ENCODE measurements around the gene ARHGAP22. TPM values are rescaled to one million over a fixed set of nuclear protein-coding genes. Genes with fewer than 3 reads are reported as not detected.

Gene ARHGAP22
- total RNA-seq, 6 donors from 2014 or later: 1.4 to 25.1 (median 7.1) TPM

GRCh38 chr10:48517482-48517881 lies 87.4 kb downstream of the ARHGAP22 start:
- Histone ChIP-seq H3K27me3 (peaks cover 0 to 4% (median 1%) of the 10 kb centered on the region in 4 donors), H3K27ac (no peak overlapping the region), H3K9me3 (peaks cover 0 to 14% (median 9%) of the 10 kb centered on the region in 4 donors), H3K4me3 (no peak overlapping the region), H3K4me1 (no peaks in the 10 kb centered on the region), H3K36me3 (no peaks in the 10 kb centered on the region)
- WGBS, 2 donors: 75 to 85% methylated on average over 3 to 9 of the region's 9 CpGs
- no peak for TF ChIP-seq CTCF (IDR thresholded peaks at IDR 0.05)
- TF ChIP-seq EP300 (IDR thresholded peaks at IDR 0.05): no peak
- TF ChIP-seq POLR2A (IDR thresholded peaks at IDR 0.05): no peak
- TF ChIP-seq POLR2AphosphoS5 (IDR thresholded peaks at IDR 0.05): no peak
- peak in 1 of 2 donors; percentile 32 for ATAC-seq (ENCODE audit: low FRiP score in 2 of 2)
- DNase-seq: no peak

GRCh38 chr10:48516911-48517310 lies 88.0 kb downstream of the ARHGAP22 start:
- no peak for ATAC-seq (ENCODE audit: low FRiP score in 2 of 2)
- H3K9me3 ChIP-seq: peaks cover 0 to 14% (median 9%) of the 10 kb centered on the region in 4 donors
- H3K27ac ChIP-seq: no peak overlapping the region
- no peaks in the 10 kb centered on the region for H3K36me3 ChIP-seq
- peaks cover 0 to 4% (median 0%) of the 10 kb centered on the region in 4 donors for H3K27me3 ChIP-seq
- TF ChIP-seq EP300 (IDR thresholded peaks at IDR 0.05) (no peak), POLR2A (IDR thresholded peaks at IDR 0.05) (no peak), POLR2AphosphoS5 (IDR thresholded peaks at IDR 0.05) (no peak), CTCF (IDR thresholded peaks at IDR 0.05) (no peak)
- H3K4me3 ChIP-seq: no peak overlapping the region
- WGBS, 2 donors: 81 to 90% methylated on average over 3 of the region's 3 CpGs
- H3K4me1 ChIP-seq: no peaks in the 10 kb centered on the region
- DNase-seq: no peak

GRCh38 chr10:48514916-48515315 lies 90.0 kb downstream of the ARHGAP22 start:
- peaks cover 0 to 14% (median 9%) of the 10 kb centered on the region in 4 donors for H3K9me3 ChIP-seq
- TF ChIP-seq EP300 (IDR thresholded peaks at IDR 0.05): no peak
- TF ChIP-seq CTCF (IDR thresholded peaks at IDR 0.05): no peak
- TF ChIP-seq POLR2A (IDR thresholded peaks at IDR 0.05): no peak
- TF ChIP-seq POLR2AphosphoS5 (IDR thresholded peaks at IDR 0.05): no peak
- no peaks in the 10 kb centered on the region for H3K36me3 ChIP-seq
- no peak overlapping the region for H3K4me3 ChIP-seq
- WGBS, 2 donors: 84 to 85% methylated on average over 1 of the region's 1 CpG
- H3K4me1 ChIP-seq: no peaks in the 10 kb centered on the region
- H3K27ac ChIP-seq: no peak overlapping the region
- ATAC-seq (ENCODE audit: low FRiP score in 2 of 2): no peak
- H3K27me3 ChIP-seq: peaks cover 0 to 4% (median 0%) of the 10 kb centered on the region in 4 donors
- DNase-seq: no peak

- 88 to 100% methylated on average over 1 of the region's 1 CpG for WGBS, 2 donors
- TF ChIP-seq POLR2AphosphoS5 (IDR thresholded peaks at IDR 0.05) (no peak), POLR2A (IDR thresholded peaks at IDR 0.05) (no peak), CTCF (IDR thresholded peaks at IDR 0.05) (no peak), EP300 (IDR thresholded peaks at IDR 0.05) (no peak)
- peaks cover 0 to 14% (median 9%) of the 10 kb centered on the region in 4 donors for H3K9me3 ChIP-seq
- no peak for DNase-seq
- no peak overlapping the region for H3K27ac ChIP-seq
- peaks cover 0 to under 1% (median 0%) of the 10 kb centered on the region in 4 donors for H3K27me3 ChIP-seq
- no peak overlapping the region for H3K4me3 ChIP-seq
- no peaks in the 10 kb centered on the region for H3K36me3 ChIP-seq
- ATAC-seq (ENCODE audit: low FRiP score in 2 of 2): no peak
- H3K4me1 ChIP-seq: peaks cover 0 to under 1% (median 0%) of the 10 kb centered on the region in 4 donors
Observed at GRCh38 chr10:48514255-48514654, 90.6 kb downstream of the ARHGAP22 start.

- Histone ChIP-seq H3K27ac (no peak overlapping the region), H3K27me3 (no peaks in the 10 kb centered on the region), H3K4me1 (peaks cover 0 to 6% (median 0%) of the 10 kb centered on the region in 4 donors), H3K4me3 (no peak overlapping the region), H3K9me3 (peaks cover 0 to 14% (median 9%) of the 10 kb centered on the region in 4 donors), H3K36me3 (no peaks in the 10 kb centered on the region)
- TF ChIP-seq POLR2A (IDR thresholded peaks at IDR 0.05): no peak
- TF ChIP-seq POLR2AphosphoS5 (IDR thresholded peaks at IDR 0.05): no peak
- no peak for TF ChIP-seq CTCF (IDR thresholded peaks at IDR 0.05)
- TF ChIP-seq EP300 (IDR thresholded peaks at IDR 0.05): no peak
- WGBS, 2 donors: 89 to 90% methylated on average over 2 of the region's 2 CpGs
- ATAC-seq (ENCODE audit: low FRiP score in 2 of 2) (no peak), DNase-seq (no peak)
Observed at GRCh38 chr10:48512861-48513260, 92.0 kb downstream of the ARHGAP22 start.

Data from upper lobe of left lung (tissue), 6 donors.